Astrocyte of the cerebellum (primary cell): ENCODE measurements around the gene NTM.
A peak's percentile ranks its signal among the peaks of the same experiment; 100 is the strongest.
"Not testable (repeated sequence)": the region's sequence is repeated elsewhere in the genome, so short reads cannot be mapped to it uniquely, and the experiment has no call there.

ENCODE experiments used
- DNase-seq: peaks from one replicate; pipeline ENCODE4 v3.0.0-alpha.2; 2011; ENCODE audit warnings: low read depth
- H3K4me3 ChIP-seq: 2 replicates; pipeline ENCODE4 v1.5.1; 2011; ENCODE audit warnings: mild to moderate bottlenecking, low read depth, low read length, moderate library complexity
- in situ Hi-C: cut with HindIII; loops from 2 replicates; pipeline ENCODE4 v1.10.0; 2017; ENCODE audit warnings: low sequenced_read_pairs
- TF ChIP-seq, protein P1 (sequence below): IDR thresholded peaks from 2 replicates; pipeline ENCODE4 v1.5.1; 2012; ENCODE audit warnings: low read length, low read depth, moderate library complexity, mild to moderate bottlenecking; ENCODE audit errors: missing control alignments

The NTM gene

DNA sequence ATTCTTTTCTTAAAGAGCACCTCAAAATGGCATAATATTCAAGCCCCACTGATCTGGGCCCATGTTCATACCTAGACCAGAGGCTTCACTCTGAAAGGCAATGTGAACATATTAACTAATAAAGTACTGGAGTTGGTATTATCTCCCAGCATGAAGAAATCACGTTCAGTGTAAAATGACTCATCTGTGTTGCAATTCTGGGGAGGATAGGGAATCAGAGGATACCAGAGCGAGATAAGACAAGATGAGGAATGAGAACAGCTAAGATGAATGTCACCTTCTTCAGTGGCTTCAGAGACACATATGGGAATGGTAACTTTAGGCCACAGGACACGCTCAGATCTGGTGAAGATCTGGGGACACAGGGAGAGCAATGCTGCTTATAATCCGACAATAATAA lies 121.1 kb downstream of the NTM start:
- H3K4me3 ChIP-seq = no peak overlapping the region
- TF ChIP-seq, protein P1, sequence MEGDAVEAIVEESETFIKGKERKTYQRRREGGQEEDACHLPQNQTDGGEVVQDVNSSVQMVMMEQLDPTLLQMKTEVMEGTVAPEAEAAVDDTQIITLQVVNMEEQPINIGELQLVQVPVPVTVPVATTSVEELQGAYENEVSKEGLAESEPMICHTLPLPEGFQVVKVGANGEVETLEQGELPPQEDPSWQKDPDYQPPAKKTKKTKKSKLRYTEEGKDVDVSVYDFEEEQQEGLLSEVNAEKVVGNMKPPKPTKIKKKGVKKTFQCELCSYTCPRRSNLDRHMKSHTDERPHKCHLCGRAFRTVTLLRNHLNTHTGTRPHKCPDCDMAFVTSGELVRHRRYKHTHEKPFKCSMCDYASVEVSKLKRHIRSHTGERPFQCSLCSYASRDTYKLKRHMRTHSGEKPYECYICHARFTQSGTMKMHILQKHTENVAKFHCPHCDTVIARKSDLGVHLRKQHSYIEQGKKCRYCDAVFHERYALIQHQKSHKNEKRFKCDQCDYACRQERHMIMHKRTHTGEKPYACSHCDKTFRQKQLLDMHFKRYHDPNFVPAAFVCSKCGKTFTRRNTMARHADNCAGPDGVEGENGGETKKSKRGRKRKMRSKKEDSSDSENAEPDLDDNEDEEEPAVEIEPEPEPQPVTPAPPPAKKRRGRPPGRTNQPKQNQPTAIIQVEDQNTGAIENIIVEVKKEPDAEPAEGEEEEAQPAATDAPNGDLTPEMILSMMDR = no peak
- no peak for DNase-seq
- in situ Hi-C loops = no loop called here

DNA sequence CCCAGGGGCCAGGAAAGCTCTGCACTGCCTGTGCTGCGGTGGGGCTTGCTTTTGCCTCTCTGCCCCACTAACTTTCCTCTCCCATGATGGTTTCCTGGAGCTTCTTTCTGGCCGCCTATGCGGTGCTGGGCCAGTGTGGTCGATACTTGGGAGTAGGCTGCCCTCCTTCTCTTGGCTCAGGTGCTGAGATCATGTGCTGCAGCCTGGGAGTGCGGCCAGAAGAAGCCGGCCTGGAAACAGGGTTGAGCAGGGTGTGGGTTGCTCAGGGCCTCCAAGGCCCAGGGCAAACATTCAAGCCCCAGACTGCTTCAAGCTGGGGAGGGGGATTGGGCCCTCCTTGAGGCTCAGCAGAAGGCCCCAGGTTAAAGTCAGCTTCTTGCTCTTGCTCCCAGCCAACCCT lies 125.0 kb downstream of the NTM start:
- in situ Hi-C loops = no loop called here
- TF ChIP-seq, protein P1 = no peak
- H3K4me3 ChIP-seq = no peak overlapping the region
- no peak for DNase-seq

DNA sequence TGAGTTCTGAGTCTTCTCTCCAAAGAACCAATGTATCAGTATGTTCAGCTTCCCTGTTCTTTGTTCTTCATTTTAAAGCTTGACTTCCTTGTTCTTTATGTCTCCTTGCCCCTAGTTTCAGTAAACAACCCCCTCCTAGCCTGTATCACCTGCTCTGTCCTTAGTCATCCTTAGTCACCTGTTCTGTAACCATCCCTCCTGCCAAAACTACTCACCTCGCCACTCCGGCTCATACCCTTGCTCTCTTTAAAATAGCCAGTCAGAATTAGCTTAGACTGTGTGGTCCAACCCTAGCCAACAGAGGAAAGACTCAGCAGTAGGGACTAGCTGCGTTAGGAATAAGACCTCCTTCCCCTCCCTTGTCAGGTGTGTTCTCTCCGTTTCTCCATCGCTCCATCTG lies 127.3 kb downstream of the NTM start:
- H3K4me3 ChIP-seq, in situ Hi-C loops, DNase-seq: not testable (repeated sequence)

DNA sequence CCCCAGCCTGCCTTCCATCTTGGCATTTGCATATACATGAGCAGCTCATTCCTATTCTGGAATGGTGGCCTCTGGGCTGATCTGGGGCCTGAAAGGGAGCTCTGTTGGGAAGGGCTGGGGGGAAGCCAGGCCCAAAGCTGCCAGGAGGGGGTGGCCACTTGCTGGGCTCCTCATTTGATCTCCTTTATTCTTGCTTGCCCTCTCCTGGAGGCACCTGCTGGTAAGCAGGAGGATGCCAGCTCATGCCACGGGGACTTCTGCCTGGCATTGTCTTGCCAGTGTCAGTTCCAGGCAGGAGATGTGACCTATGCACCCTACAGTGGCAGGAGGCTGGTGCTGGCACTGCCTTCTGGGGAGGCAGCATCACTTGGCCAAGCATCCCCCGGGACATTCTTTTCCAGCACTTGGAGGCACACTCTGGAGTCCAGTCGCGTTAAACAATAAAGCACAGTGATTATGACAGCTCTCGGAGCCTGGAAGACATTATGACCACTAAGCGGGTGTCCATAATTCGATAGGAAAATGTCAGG lies 128.3 kb downstream of the NTM start:
- in situ Hi-C loops = no loop called here
- TF ChIP-seq, protein P1 = no peak
- H3K4me3 ChIP-seq = no peak overlapping the region
- DNase-seq = no peak

DNA sequence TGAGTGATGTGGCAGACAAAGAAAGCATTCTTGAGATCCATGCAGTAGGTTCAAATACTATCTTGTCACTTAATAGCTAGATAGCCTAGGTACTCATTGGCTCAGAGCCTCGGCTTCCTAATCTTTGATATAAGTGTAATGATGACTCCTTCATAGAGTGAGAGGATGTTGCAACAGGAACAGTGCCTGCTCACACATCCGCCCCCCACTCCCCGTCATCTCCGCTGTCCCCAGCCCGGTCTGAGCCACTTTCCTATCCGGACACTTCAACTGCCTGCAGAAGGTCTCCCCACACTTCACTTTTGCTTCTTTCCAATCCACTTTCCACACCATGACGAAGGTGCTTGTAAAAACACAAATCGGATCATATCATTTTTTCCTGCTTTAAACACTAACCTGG lies 128.8 kb downstream of the NTM start:
- in situ Hi-C loops = no loop called here
- no peak overlapping the region for H3K4me3 ChIP-seq
- no peak for DNase-seq
- TF ChIP-seq, protein P1 = no peak

DNA sequence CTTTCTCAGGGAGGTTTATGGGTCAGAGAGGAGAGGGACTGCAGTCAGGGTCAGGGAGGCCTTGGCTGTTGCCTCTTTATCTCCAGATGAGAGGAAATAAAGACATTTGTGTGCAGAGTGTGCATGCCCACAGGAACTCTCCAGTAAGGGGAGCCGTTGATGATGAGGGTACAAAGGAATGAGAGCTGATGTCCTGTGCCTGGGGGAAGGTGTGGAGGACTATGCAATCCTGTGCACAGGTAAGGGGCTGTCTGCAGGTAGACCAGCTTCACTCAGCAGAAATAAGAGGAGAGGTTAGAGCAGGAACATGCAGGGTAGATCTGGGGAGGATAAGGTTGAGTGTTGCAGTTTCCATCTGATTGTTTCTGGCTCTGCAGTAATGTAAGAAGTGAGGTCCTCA lies 132.6 kb downstream of the NTM start:
- DNase-seq = no peak
- H3K4me3 ChIP-seq = no peak overlapping the region
- in situ Hi-C loops = no loop called here
- TF ChIP-seq, protein P1 = no peak

DNA sequence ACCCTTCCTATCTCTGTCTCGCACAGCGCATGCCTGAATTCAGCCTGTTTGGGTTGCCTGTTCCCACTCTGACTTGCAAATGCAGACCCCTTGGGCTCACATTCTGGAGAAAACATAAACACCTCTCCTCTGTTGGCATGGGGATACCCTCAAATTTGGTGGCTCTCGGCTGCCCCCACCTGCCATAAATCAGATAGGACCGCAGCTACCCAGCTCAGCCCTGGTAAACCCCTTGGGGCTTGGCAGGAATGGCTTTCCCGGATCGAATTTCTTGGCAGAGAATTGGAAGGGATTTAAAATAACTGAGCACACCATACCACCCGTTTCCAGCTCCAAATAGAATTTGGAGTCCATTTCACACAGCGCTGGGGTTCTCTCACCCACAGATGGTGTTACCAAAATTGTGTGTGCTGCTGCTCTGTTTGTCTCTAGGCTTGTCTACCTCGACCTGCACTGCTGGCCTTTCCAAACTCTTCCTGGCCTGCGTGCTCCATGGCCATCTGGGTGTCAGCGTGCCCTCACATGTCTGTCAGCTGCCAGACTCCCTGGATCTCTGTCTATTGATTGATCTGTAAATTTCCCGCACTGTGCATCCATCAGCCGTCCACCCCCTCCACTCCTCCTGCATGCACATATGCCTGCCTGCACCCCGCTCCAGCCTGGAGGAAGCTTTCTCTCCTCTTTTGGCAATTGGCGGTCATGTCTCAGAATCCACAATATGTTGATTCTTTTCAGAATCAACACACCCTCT lies 134.0 kb downstream of the NTM start:
- no peak overlapping the region for H3K4me3 ChIP-seq
- in situ Hi-C loops = no loop called here
- DNase-seq = peak; percentile 12
- TF ChIP-seq, protein P1 = peak; percentile 40
